ENCODE results near the gene ROGDI. TPM values are rescaled to one million over a fixed set of nuclear protein-coding genes. Genes with fewer than 3 reads are reported as not detected.

The ROGDI gene
- total and polyA plus RNA-seq, 4 donors = 14.6 to 37.1 (median 30.5) TPM

GRCh38 chr16:4790871-4791270 lies 11.6 kb downstream of the ROGDI start:
- ATAC-seq (ENCODE audit: insufficient read depth, low FRiP score) (no peak), DNase-seq (no peak)
- Histone ChIP-seq H3K27ac (ENCODE audit: low read depth in 1 of 2, low read length in 1 of 2) (no peak overlapping the region), H3K36me3 (ENCODE audit: control insufficient read depth in 4 of 4, insufficient read depth in 4 of 4, low read length in 4 of 4) (peaks cover 0 to 1% (median 0%) of the 10 kb centered on the region in 4 donors), H3K9ac (ENCODE audit: insufficient read depth in 1 of 2, low read length in 2 of 2) (no peak overlapping the region), H3K9me3 (ENCODE audit: control insufficient read depth in 4 of 4, insufficient read depth in 3 of 4, low read length in 3 of 4) (no peaks in the 10 kb centered on the region), H3K4me1 (ENCODE audit: control insufficient read depth in 5 of 5, insufficient read depth in 5 of 5, low read length in 5 of 5) (no peaks in the 10 kb centered on the region), H3K4me3 (no peak overlapping the region), H3K27me3 (ENCODE audit: control insufficient read depth in 3 of 3, insufficient read depth in 3 of 3, low read length in 2 of 3) (no peaks in the 10 kb centered on the region)
- no peak for TF ChIP-seq CTCF (IDR thresholded peaks at IDR 0.05; ENCODE audit: control extremely low read depth, extremely low read depth)
- WGBS, 2 donors = 59 to 75% methylated on average over 10 of the region's 10 CpGs

GRCh38 chr16:4790261-4790660 lies 12.2 kb downstream of the ROGDI start:
- 78 to 83% methylated on average over 10 of the region's 10 CpGs for WGBS, 2 donors
- Histone ChIP-seq H3K36me3 (ENCODE audit: control insufficient read depth in 4 of 4, insufficient read depth in 4 of 4, low read length in 4 of 4) (no peaks in the 10 kb centered on the region), H3K9me3 (ENCODE audit: control insufficient read depth in 4 of 4, insufficient read depth in 3 of 4, low read length in 3 of 4) (no peaks in the 10 kb centered on the region), H3K4me1 (ENCODE audit: control insufficient read depth in 5 of 5, insufficient read depth in 5 of 5, low read length in 5 of 5) (no peaks in the 10 kb centered on the region), H3K27me3 (ENCODE audit: control insufficient read depth in 3 of 3, insufficient read depth in 3 of 3, low read length in 2 of 3) (no peaks in the 10 kb centered on the region), H3K27ac (ENCODE audit: low read depth in 1 of 2, low read length in 1 of 2) (no peak overlapping the region), H3K4me3 (no peak overlapping the region), H3K9ac (ENCODE audit: insufficient read depth in 1 of 2, low read length in 2 of 2) (no peak overlapping the region)
- DNase-seq (no peak), ATAC-seq (ENCODE audit: insufficient read depth, low FRiP score) (no peak)
- no peak for TF ChIP-seq CTCF (IDR thresholded peaks at IDR 0.05; ENCODE audit: control extremely low read depth, extremely low read depth)

- Histone ChIP-seq H3K4me1 (ENCODE audit: control insufficient read depth in 5 of 5, insufficient read depth in 5 of 5, low read length in 5 of 5) (no peaks in the 10 kb centered on the region), H3K36me3 (ENCODE audit: control insufficient read depth in 4 of 4, insufficient read depth in 4 of 4, low read length in 4 of 4) (no peaks in the 10 kb centered on the region), H3K9me3 (ENCODE audit: control insufficient read depth in 4 of 4, insufficient read depth in 3 of 4, low read length in 3 of 4) (no peaks in the 10 kb centered on the region), H3K9ac (ENCODE audit: insufficient read depth in 1 of 2, low read length in 2 of 2) (no peak overlapping the region), H3K27me3 (ENCODE audit: control insufficient read depth in 3 of 3, insufficient read depth in 3 of 3, low read length in 2 of 3) (no peaks in the 10 kb centered on the region), H3K4me3 (no peak overlapping the region), H3K27ac (ENCODE audit: low read depth in 1 of 2, low read length in 1 of 2) (no peak overlapping the region)
- 81 to 91% methylated on average over 7 of the region's 7 CpGs for WGBS, 2 donors
- no peak for DNase-seq
- no peak for TF ChIP-seq CTCF (IDR thresholded peaks at IDR 0.05; ENCODE audit: control extremely low read depth, extremely low read depth)
- no peak for ATAC-seq (ENCODE audit: insufficient read depth, low FRiP score)
Measured at GRCh38 chr16:4788910-4789309, 13.5 kb downstream of the ROGDI start.

- no peak for ATAC-seq (ENCODE audit: insufficient read depth, low FRiP score)
- no peak for TF ChIP-seq CTCF (IDR thresholded peaks at IDR 0.05; ENCODE audit: control extremely low read depth, extremely low read depth)
- WGBS, 2 donors = 49 to 73% methylated on average over 9 of the region's 9 CpGs
- Histone ChIP-seq H3K27ac (ENCODE audit: low read depth in 1 of 2, low read length in 1 of 2) (no peak overlapping the region), H3K9ac (ENCODE audit: insufficient read depth in 1 of 2, low read length in 2 of 2) (no peak overlapping the region), H3K9me3 (ENCODE audit: control insufficient read depth in 4 of 4, insufficient read depth in 3 of 4, low read length in 3 of 4) (no peaks in the 10 kb centered on the region), H3K36me3 (ENCODE audit: control insufficient read depth in 4 of 4, insufficient read depth in 4 of 4, low read length in 4 of 4) (no peaks in the 10 kb centered on the region), H3K27me3 (ENCODE audit: control insufficient read depth in 3 of 3, insufficient read depth in 3 of 3, low read length in 2 of 3) (no peaks in the 10 kb centered on the region), H3K4me1 (ENCODE audit: control insufficient read depth in 5 of 5, insufficient read depth in 5 of 5, low read length in 5 of 5) (no peaks in the 10 kb centered on the region), H3K4me3 (no peak overlapping the region)
- DNase-seq = no peak
Measured at GRCh38 chr16:4788489-4788889, 13.9 kb downstream of the ROGDI start.

Data from lung (tissue), 12 donors.